LNCaP clone FGC (cell line): ENCODE measurements around the gene ITPR2.

ENCODE experiments used
- DNase-seq: peaks from one replicate; pipeline ENCODE4 v3.0.0-alpha.2; 2011; ENCODE audit warnings: low read depth
- H3K4me3 ChIP-seq: 2 replicates; pipeline ENCODE4 v1.5.1; 2011; ENCODE audit warnings: mild to moderate bottlenecking, low read depth, low read length, control low read depth
- TF ChIP-seq, protein P1 (sequence below): IDR thresholded peaks from 2 replicates; pipeline ENCODE4 v1.5.1; 2012; ENCODE audit warnings: mild to moderate bottlenecking; ENCODE audit not compliant: control insufficient read depth, insufficient read depth; ENCODE audit errors: extremely low read depth

Gene ITPR2

DNA sequence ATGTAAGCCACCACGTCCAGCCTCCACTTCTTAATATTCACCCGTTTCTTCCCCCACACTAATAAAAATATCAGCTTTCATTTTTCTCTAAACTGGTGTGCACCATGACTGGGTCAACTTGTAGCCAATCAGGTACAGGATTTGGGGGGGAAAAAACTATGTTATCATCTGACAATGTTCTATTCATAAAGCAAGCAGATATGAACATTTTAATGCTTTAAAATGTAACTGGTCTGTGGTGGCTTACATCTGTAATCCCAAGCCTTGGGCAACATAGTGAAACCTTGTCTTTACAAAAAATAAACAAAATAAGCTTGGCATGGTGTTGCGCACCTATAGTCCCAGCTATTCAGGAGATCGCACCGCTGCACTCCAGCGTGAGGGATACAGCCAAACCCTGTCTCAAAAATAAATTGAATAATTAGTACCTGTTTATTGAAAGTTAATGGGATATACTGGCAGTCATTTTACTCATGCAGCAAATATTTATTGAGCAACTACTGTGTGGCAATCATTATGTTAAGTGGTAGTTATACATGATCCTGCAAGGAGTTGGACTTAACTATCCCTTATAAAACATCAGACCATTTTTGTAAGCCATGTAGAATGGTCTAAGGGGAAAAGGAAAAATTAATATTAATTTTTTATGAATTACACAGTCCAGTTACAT lies 15.3 kb upstream of the ITPR2 start:
- no peak overlapping the region for H3K4me3 ChIP-seq
- TF ChIP-seq, protein P1, sequence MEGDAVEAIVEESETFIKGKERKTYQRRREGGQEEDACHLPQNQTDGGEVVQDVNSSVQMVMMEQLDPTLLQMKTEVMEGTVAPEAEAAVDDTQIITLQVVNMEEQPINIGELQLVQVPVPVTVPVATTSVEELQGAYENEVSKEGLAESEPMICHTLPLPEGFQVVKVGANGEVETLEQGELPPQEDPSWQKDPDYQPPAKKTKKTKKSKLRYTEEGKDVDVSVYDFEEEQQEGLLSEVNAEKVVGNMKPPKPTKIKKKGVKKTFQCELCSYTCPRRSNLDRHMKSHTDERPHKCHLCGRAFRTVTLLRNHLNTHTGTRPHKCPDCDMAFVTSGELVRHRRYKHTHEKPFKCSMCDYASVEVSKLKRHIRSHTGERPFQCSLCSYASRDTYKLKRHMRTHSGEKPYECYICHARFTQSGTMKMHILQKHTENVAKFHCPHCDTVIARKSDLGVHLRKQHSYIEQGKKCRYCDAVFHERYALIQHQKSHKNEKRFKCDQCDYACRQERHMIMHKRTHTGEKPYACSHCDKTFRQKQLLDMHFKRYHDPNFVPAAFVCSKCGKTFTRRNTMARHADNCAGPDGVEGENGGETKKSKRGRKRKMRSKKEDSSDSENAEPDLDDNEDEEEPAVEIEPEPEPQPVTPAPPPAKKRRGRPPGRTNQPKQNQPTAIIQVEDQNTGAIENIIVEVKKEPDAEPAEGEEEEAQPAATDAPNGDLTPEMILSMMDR: no peak
- no peak for DNase-seq

DNA sequence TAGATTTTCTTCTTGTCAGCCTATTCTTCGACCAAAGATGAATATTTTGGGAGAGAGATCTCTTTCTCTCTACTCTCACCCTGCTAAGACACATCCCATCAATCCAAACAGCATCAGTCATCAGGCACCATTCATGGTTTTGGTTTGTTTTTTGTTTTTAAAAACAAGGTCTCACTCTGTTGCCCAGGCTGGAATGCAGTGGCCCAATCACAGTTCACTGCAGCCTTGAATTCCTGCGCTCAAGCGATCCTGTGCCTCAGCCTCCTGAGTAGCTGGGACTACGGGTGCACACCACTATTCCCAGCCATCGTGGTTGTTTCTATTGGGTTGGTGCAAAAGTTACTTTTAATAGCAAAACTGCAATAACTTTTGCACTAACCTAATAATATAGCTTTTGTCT lies 14.4 kb upstream of the ITPR2 start:
- TF ChIP-seq, protein P1: no peak
- no peak overlapping the region for H3K4me3 ChIP-seq
- DNase-seq: no peak

DNA sequence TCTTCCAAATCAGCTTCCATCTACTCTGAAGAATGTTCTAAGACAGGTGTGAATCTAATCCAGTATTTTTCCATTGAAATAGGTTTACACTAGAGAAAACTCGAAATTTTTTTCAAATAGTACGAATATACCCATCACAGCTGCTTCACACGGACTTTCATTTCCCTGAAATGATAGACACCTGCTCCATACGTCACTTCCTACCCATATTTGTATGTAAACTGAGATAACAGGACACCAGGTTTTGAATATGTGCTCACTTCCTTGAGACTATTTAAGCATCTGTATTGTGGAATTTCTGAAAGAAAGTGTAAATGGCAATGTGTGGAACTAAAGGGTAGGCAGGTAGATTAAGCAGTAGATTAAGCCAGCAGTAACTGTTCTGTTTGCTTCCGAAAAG lies 13.4 kb upstream of the ITPR2 start:
- TF ChIP-seq, protein P1: no peak
- H3K4me3 ChIP-seq: no peak overlapping the region
- DNase-seq: no peak

DNA sequence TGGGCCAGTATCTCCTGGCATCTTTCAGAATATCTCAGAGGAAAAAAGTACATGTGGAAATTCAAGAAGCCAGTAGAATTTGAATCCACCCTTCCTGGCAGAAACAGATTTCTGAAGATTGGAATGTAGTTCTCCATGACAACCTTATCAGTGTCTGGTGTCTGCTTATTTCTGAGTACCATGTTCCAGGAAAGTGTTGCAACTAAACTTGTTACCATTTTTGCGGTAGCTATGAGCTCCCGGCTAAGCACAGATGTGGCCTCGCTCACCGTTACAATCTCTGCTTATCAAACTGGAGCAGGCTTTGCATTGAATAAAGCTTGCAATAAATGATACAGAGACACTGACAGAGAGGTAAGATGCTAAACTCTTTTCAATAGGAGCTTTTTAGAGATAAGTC lies 13.0 kb upstream of the ITPR2 start:
- H3K4me3 ChIP-seq: no peak overlapping the region
- DNase-seq: no peak
- TF ChIP-seq, protein P1: no peak

DNA sequence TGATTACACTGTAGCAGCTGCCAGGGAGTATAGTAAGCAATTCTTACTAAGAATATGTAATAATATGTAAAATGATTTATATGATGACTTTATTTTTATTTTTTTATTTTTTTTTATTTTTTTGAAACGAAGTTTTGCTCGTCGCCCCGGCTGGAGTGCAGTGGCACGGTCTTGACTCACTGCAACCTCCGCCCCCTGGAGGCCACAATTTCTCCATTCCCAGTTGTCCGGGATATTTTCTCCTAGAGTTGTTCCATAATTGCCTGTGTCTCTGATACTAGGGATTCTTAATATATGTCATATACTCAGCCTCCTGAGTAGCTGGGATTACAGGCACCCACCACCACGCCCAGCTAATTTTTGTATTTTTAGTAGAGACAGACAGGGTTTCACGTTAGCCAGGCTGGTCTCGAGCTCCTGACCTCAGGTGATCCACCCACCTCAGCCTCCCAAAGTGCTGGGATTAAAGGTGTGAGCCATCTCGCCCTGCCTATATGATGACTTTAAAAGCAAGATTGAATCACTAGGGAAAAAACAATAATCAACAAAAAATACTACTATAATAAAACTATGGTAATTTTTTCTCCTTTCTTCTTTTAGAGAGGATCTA lies 12.2 kb upstream of the ITPR2 start:
- no peak overlapping the region for H3K4me3 ChIP-seq
- TF ChIP-seq, protein P1: peak; percentile 75
- no peak for DNase-seq

DNA sequence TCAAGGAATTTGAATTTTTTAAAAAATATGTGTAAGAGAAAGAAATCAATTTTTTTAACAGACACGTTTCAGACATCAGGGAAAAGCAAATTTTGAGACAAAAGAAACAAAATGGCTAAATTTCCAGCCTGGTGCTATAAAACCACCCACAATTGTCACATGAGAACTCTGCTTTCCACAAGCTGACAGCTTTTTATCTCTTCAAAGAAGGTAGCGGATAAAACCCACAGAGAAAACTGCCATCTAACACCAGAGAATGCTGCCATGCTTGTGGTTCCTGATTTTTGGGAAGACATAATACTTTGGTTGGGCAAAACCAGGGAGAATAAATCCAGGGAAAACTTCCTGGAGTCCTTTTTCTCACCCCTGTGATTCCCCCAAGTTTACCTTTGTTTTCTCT lies 10.3 kb upstream of the ITPR2 start:
- DNase-seq: no peak
- no peak overlapping the region for H3K4me3 ChIP-seq
- TF ChIP-seq, protein P1: no peak

DNA sequence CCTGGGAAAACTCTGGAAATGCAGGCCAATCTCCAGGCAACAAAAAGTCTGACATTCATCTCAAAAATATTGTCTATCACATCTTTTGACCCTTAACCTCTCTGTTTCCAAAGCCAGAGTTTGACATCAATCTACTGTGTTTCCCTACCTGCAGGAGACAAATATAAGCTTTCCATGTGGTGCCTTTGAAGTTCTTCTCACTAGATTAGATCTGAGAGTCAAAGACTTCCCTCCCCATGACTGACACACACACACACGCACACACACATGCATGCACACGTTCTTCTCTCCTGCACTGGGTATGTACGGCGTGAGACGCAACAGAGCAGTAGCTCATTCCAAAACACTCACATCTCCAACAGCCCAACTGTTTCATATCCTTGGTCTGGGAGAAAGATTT lies 8.1 kb upstream of the ITPR2 start:
- TF ChIP-seq, protein P1: no peak
- no peak for DNase-seq
- H3K4me3 ChIP-seq: no peak overlapping the region
